ENCODE results near the gene BCL2L2. TPM values are rescaled to one million over a fixed set of nuclear protein-coding genes. Genes with fewer than 3 reads are reported as not detected.

BCL2L2 gene
- total and polyA plus RNA-seq, 2 of the 8 experiments (the other 6 are each of a cell fraction or from before 2014, with no cell fraction given) = 9.3 to 13.8 TPM

- Histone ChIP-seq H4K20me1 (replicated peaks in 1 of 2; ENCODE audit: control insufficient read depth in 1 of 2, insufficient read depth in 2 of 2, low read length in 2 of 2) (no peaks in the 10 kb centered on the region), H3K23me2 (ENCODE audit: low read depth, low read length) (no peaks in the 10 kb centered on the region), H2BK120ac (replicated peaks; ENCODE audit: low read depth, low read length) (no peak overlapping the region), H3K9me3 (ENCODE audit: insufficient read depth in 2 of 2, low read depth in 1 of 2, low read length in 1 of 2) (peaks cover 3 to 23% of the 10 kb centered on the region in 2 experiments), H2AFZ (ENCODE audit: low read length) (no peak overlapping the region), H3K4me3 (ENCODE audit: extremely low read depth in 1 of 4, insufficient read depth in 2 of 4, low read depth in 3 of 4, low read length in 4 of 4) (no peak overlapping the region), H3K79me1 (ENCODE audit: low read depth, low read length) (no peaks in the 10 kb centered on the region), H2AK5ac (ENCODE audit: low read depth, low read length) (no peak overlapping the region), H3K18ac (ENCODE audit: extremely low read depth, low read length) (no peak overlapping the region), H3K9ac (replicated peaks in 1 of 4; ENCODE audit: extremely low read depth in 1 of 4, low read depth in 3 of 4, low read length in 3 of 4) (no peak overlapping the region), H3K56ac (replicated peaks; ENCODE audit: insufficient read length, low read depth, low read length) (no peak overlapping the region), H3K27ac (ENCODE audit: low read depth, low read length) (no peak overlapping the region), H3K36me3 (ENCODE audit: control insufficient read depth in 2 of 4, insufficient read depth in 4 of 4, low read length in 3 of 4) (no peaks in the 10 kb centered on the region), H2BK20ac (ENCODE audit: low read length) (no peak overlapping the region), H4K91ac (replicated peaks; ENCODE audit: insufficient read length, low read length) (no peak overlapping the region), H2BK15ac (ENCODE audit: low read length) (no peak overlapping the region), H3K79me2 (ENCODE audit: control insufficient read depth in 1 of 2, insufficient read depth in 2 of 2, low read length in 2 of 2) (no peaks in the 10 kb centered on the region), H3K4me2 (ENCODE audit: insufficient read depth in 1 of 2, low read depth in 2 of 2, low read length in 2 of 2) (no peak overlapping the region), H3K14ac (ENCODE audit: insufficient read length) (no peak overlapping the region), H4K5ac (ENCODE audit: insufficient read length, low read depth, low read length) (no peak overlapping the region), H4K8ac (ENCODE audit: extremely low read depth, insufficient read depth, low read length) (no peak overlapping the region), H3K4me1 (replicated peaks in 1 of 4; ENCODE audit: control insufficient read depth in 3 of 4, insufficient read depth in 4 of 4, low read length in 3 of 4) (no peaks in the 10 kb centered on the region), H2BK5ac (ENCODE audit: low read depth, low read length) (no peak overlapping the region), H3K23ac (ENCODE audit: insufficient read length) (no peak overlapping the region), H3K27me3 (replicated peaks in 1 of 4; ENCODE audit: control insufficient read depth in 3 of 4, extremely low read depth in 1 of 4, insufficient read depth in 3 of 4, low read length in 3 of 4) (no peaks in the 10 kb centered on the region), H3K4ac (replicated peaks; ENCODE audit: insufficient read length, low read depth, low read length) (no peak overlapping the region), H2BK12ac (ENCODE audit: low read depth, low read length) (no peak overlapping the region)
- 86% methylated on average over 5 of the region's 5 CpGs; no CpG with 5 or more reads in 1 of the 2 experiments for WGBS, 2 experiments (ENCODE audit: extremely low coverage in 1 of 2, insufficient coverage in 1 of 2, insufficient read length in 1 of 2, insufficient replicate concordance in 2 of 2, low coverage in 1 of 2, low lambda C conversion rate in 2 of 2, missing lambda C conversion rate in 1 of 2)
- FAIRE-seq (no peak), DNase-seq (ENCODE audit: low read depth in 1 of 2, low spot score in 2 of 2) (no peak)
- POLR2A ChIA-PET (ENCODE audit: partially characterized antibody) = interaction anchor here (1.4 to 4.5 kb wide), 4 partner anchors 9 to 31 kb away, joined by 3 to 25 read pairs (median 4); partner anchors contain the start of gene PABPN1
- CTCF ChIA-PET (ENCODE audit: partially characterized antibody) = interaction anchor here (0.7 to 5.2 kb wide), 6 partner anchors 8 to 121 kb away, joined by 3 to 15 read pairs (median 4); no protein-coding TSS in a partner anchor
- TF ChIP-seq RFX5 (IDR thresholded peaks at IDR 0.05; ENCODE audit: borderline replicate concordance, low read depth, low read length) (no peak), ATF3 (IDR thresholded peaks at IDR 0.05; ENCODE audit: insufficient read depth, low read depth, low read length) (no peak), KDM4A (IDR thresholded peaks at IDR 0.05; ENCODE audit: low read depth, low read length, severe bottlenecking) (no peak), SUZ12 (IDR thresholded peaks at IDR 0.05; ENCODE audit: low read length) (no peak), CBX5 (IDR thresholded peaks at IDR 0.05; ENCODE audit: low read depth, low read length) (no peak), RAD21 (IDR thresholded peaks at IDR 0.05 in 1 of 2, conservative IDR thresholded peaks at IDR 0.05 in 1 of 2; ENCODE audit: low read depth in 2 of 2, low read length in 2 of 2) (no peak), ZNF274 (IDR thresholded peaks at IDR 0.05; ENCODE audit: borderline replicate concordance, extremely low read depth, low read length) (no peak), GABPA (IDR thresholded peaks at IDR 0.05; ENCODE audit: borderline replicate concordance, insufficient read depth, low read length) (no peak), JUN (IDR thresholded peaks at IDR 0.05; ENCODE audit: low read depth, low read length) (no peak), CHD2 (IDR thresholded peaks at IDR 0.05; ENCODE audit: low read length) (no peak), CHD1 (IDR thresholded peaks at IDR 0.05; ENCODE audit: low read depth, low read length) (no peak), HDAC6 (IDR thresholded peaks at IDR 0.05; ENCODE audit: low read depth, low read length) (no peak)
Observed at GRCh38 chr14:23335623-23336022, 29.0 kb downstream of the BCL2L2 start.

Data from H1 (cell line).